ENCODE data around the gene NRK. TPM values are rescaled to one million over a fixed set of nuclear protein-coding genes. Genes with fewer than 3 reads are reported as not detected.
A peak's percentile ranks its signal among the peaks of the same experiment; 100 is the strongest.

NRK gene
- total and polyA plus RNA-seq, 2 of the 4 experiments (the other 2 are of a cell fraction): 0.92 to 2.7 TPM

GRCh38 chrX:105876658-105877057 lies 54.3 kb downstream of the NRK start:
- H2AFZ ChIP-seq (replicated peaks; ENCODE audit: low read length, poor library complexity): no peak overlapping the region
- H3K9ac ChIP-seq (ENCODE audit: low read depth, low read length): no peak overlapping the region
- H3K9me1 ChIP-seq (ENCODE audit: insufficient read depth, low read length): no peaks in the 10 kb centered on the region
- no peak overlapping the region for H4K91ac ChIP-seq (ENCODE audit: insufficient read depth, low read depth, low read length)
- H3K14ac ChIP-seq (replicated peaks; ENCODE audit: low read depth, low read length): no peak overlapping the region
- no peak overlapping the region for H2BK5ac ChIP-seq (ENCODE audit: low read depth, low read length, poor library complexity, severe bottlenecking)
- no peak overlapping the region for H2BK15ac ChIP-seq (ENCODE audit: low read depth, low read length)
- POLR2A ChIA-PET (ENCODE audit: unreplicated experiment): no interaction called here
- no peak overlapping the region for H3K4ac ChIP-seq (ENCODE audit: low read depth, low read length)
- H4K5ac ChIP-seq (ENCODE audit: low read depth, low read length): no peak overlapping the region
- CTCF ChIA-PET: interaction anchor here (0.6 to 1.5 kb wide), 3 partner anchors 9 to 36 kb away, joined by 3 to 4 read pairs (median 3); no protein-coding TSS in a partner anchor
- no TSS peak for BruUV-seq (replicated peaks)
- H4K20me1 ChIP-seq (ENCODE audit: insufficient read depth, low read length): no peaks in the 10 kb centered on the region
- no peak overlapping the region for H3K4me3 ChIP-seq (ENCODE audit: insufficient read depth, low read depth, low read length)
- no CpG with 5 or more reads among the region's 3 CpGs for WGBS, 2 experiments (ENCODE audit: extremely low coverage in 2 of 2, insufficient read length in 1 of 2)
- dilution Hi-C loops (cut with HindIII; ENCODE audit: low sequenced_read_pairs, unreplicated experiment): no loop called here
- H3K27ac ChIP-seq (ENCODE audit: insufficient read depth, low read length): no peak overlapping the region
- no peaks in the 10 kb centered on the region for H3K79me1 ChIP-seq (ENCODE audit: low read depth in 1 of 2, low read length in 2 of 2)
- H2AK5ac ChIP-seq (ENCODE audit: low read depth, low read length): no peak overlapping the region
- no peak overlapping the region for H3K18ac ChIP-seq (ENCODE audit: low read depth, low read length)
- H3K27me3 ChIP-seq (ENCODE audit: control insufficient read depth, insufficient read depth, low read length): peaks cover 2% of the 10 kb centered on the region; the same call in 1 of the 2 replicates
- no peaks in the 10 kb centered on the region for H3K36me3 ChIP-seq (ENCODE audit: control insufficient read depth, insufficient read depth, low read length)
- no peak overlapping the region for H4K8ac ChIP-seq (ENCODE audit: low read depth in 2 of 2, low read length in 2 of 2)
- H2AK9ac ChIP-seq (replicated peaks; ENCODE audit: low read depth, low read length, poor library complexity): no peak overlapping the region
- DNase-seq: peak; percentile 19
- H3K9me3 ChIP-seq (ENCODE audit: control insufficient read depth, insufficient read depth, low read length): no peaks in the 10 kb centered on the region
- H3K4me2 ChIP-seq (ENCODE audit: low read depth, low read length): no peak overlapping the region
- no peak overlapping the region for H3K56ac ChIP-seq (ENCODE audit: extremely low read depth, insufficient read depth, low read length)
- ATAC-seq (ENCODE audit: low read depth): no peak; the same call in 1 of the 2 replicates
- no peak overlapping the region for H3K23ac ChIP-seq (ENCODE audit: low read depth, low read length)
- no peak for TF ChIP-seq RCOR1 (IDR thresholded peaks at IDR 0.05; ENCODE audit: insufficient replicate concordance, low read length)
- TF ChIP-seq, protein P1, sequence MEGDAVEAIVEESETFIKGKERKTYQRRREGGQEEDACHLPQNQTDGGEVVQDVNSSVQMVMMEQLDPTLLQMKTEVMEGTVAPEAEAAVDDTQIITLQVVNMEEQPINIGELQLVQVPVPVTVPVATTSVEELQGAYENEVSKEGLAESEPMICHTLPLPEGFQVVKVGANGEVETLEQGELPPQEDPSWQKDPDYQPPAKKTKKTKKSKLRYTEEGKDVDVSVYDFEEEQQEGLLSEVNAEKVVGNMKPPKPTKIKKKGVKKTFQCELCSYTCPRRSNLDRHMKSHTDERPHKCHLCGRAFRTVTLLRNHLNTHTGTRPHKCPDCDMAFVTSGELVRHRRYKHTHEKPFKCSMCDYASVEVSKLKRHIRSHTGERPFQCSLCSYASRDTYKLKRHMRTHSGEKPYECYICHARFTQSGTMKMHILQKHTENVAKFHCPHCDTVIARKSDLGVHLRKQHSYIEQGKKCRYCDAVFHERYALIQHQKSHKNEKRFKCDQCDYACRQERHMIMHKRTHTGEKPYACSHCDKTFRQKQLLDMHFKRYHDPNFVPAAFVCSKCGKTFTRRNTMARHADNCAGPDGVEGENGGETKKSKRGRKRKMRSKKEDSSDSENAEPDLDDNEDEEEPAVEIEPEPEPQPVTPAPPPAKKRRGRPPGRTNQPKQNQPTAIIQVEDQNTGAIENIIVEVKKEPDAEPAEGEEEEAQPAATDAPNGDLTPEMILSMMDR (conservative IDR thresholded peaks at IDR 0.05; ENCODE audit: low read depth, low read length): peak; percentile 26; the same call in 1 of the 2 replicates
- no peaks in the 10 kb centered on the region for H3K4me1 ChIP-seq (ENCODE audit: control insufficient read depth, insufficient read depth, low read length)
- in situ Hi-C loops (cut with MboI; ENCODE audit: low sequenced_read_pairs): no loop called here
- intact Hi-C loops (cut with micrococcal nuclease): no loop called here
- H2BK120ac ChIP-seq (ENCODE audit: low read depth, low read length): no peak overlapping the region
- no peak overlapping the region for H2BK20ac ChIP-seq (ENCODE audit: low read depth, low read length)
